ENCODE results near the gene BCL7B.
"Not testable (repeated sequence)": the region's sequence is repeated elsewhere in the genome, so short reads cannot be mapped to it uniquely, and the experiment has no call there.

GRCh38 chr7:73566431-73566830 lies 8.9 kb upstream of the BCL7B start:
- not testable (repeated sequence) for TF ChIP-seq CTCF, POLR2A, EP300 (IDR thresholded peaks at IDR 0.05)

Measured in ovary (tissue), 3 donors.